Activated CD4-positive, alpha-beta T cell treated with anti-CD3 and anti-CD28 coated beads, Interleukin-2, amount 50 U/mL, for 4 hours (primary cell): ENCODE results near the gene CYREN.
A peak's percentile ranks its signal among the peaks of the same experiment; 100 is the strongest.
"Not testable (repeated sequence)": the region's sequence is repeated elsewhere in the genome, so short reads cannot be mapped to it uniquely, and the experiment has no call there.

ENCODE experiments used
- DNase-seq, 2 experiments: peaks; one replicate each; pipeline ENCODE4 v3.0.0-alpha.2; 2020

The CYREN gene

DNA sequence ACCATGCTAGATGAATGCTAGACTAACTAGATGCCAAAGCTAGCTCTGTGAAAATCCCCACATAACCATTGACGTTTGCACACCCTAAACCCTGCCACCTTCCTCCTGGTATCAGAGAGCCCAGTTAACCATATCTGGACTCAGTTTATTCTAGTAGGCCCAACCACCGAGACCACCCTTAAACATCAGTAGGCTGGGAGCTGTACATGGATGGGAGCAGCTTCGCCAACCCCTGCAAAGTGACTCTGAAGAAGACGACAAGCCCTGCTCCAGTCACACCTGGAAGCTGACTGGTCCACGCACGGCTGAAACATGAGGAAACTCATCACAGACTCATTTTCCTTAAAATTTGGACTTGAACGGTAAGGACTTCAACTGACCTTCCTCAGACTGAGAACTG, 4.4 kb upstream of the CYREN start:
- no peak for DNase-seq

DNA sequence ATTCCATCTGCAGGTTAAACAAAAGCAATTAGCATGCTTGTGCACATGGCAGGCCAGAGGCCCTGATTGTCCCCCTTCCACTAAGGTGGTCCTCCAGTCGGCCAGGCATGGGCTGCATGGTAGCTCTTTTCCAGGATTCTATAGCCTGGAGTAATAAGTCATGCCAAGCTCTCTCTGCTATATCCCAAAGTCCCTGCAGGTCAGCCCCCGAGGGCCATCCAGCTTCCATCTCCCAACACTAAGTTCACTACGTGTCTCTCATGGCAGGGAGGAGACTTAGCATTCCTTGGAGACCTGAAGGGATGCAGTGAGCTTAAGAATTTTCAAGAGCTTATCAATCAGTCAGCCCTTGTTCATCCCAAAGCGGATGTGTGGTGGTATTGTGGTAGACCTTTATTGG, 3.4 kb upstream of the CYREN start:
- DNase-seq = not testable (repeated sequence)

DNA sequence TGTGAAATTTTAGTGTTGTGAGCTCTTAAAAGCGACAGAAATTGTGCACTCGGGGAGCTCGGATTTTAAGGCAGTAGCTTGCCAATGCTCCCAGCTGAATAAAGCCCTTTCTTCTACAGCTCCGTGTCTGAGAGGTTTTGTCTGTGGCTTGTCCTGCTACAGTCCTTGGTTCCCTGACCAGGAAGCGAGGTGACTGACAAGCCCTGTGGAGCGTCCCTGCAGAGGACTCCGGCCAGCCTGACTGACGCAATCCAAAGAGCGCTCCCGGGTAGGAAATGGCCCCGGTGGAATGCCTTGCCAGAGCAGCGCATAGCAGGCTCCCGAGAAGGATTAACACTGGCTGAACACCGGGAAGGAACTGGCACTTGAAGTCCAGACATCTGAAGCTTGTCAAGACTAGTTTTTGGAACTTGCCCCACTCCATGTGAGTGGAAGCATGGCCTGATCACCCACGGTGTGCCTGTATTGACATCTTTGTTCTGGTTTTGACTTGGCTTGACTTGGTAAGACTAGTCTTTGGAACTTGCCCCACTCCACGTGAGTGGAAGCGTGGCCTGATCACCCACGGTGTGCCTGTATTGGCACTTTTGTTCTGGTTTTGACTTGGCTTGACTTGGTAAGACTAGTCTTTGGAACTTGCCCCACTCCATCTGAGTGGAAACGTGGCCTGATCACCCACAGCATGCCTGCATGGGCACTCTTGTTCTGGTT, 1.2 kb upstream of the CYREN start:
- DNase-seq = not testable (repeated sequence)

DNA sequence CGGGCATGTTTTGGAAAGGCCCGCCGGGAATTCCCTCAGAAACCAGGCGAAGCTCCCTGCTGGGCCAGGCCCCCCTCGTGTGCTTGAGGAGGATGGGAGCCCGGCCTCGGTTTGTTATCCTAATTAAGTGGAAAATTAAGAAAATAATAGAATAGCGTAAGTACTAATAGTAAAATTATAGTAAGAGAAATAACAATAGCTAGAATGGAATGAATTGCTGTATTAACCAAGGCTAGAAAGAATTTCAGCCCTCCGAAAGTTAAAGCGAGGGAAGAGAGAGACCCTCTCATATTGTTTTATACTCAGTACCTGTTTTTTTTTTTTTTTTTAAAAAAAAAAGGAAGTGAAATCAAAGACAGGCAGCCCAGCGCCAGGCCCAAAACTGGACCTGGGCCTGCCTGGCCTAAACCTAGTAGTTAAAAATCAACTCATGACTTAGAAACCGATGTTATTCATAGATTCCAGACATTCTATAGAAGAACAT, 533 bp upstream of the CYREN start:
- DNase-seq = not testable (repeated sequence)

DNA sequence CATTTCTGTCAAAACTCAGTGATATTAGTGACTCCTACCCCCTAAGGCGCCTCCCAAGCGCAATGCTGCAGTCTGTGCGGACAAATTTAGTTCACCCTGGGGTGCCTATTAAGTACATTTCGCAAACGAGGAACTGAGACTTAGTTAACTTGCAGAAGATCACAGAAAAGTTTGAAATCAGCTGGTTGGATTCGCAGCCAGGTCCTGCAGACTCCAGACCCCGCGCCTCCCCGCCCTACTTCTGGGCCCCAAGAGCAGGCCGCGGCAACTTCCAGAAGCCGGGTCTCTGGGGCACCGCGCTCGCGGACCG, 588 bp downstream of the CYREN start:
- no peak for DNase-seq

DNA sequence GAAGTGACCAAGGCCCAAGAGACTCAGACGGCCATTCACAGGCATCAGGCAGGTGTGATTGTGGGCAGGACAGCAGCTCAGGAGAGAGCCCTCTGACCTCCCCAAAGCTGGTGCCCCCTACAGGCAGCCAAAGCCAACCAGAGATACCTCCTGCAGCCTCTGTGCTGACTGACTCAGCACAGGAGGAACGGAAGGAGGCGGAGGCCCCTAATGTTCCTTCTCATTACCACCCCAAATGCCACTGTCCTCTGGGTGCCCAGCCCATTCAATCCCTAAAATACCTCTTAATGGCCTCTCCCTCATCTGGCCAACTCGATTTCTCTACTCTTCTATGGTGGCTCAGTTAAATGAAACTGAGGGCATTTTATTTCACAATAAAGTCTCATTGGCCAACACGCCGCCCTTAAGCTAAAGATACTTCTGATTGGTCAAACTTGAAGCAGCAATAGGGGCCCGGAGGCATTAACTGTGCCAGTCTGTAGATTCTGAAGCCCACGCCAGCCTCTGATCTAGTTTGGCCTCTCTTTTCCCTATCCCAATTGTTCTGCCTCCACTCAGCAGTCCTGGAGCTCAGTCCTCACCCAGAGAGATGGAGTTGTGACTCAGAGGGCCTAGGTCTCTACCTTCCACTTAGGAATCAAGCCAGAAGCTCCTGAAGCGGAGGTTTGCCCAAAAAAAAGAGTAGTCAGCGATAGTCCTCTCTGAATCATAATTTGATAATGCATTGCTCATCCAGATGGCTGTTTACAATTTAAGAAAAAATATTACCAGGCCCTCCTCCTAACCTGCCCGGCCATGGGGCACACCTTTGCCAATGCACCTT, 1.2 kb downstream of the CYREN start:
- DNase-seq = peak; percentile 54 to 58

DNA sequence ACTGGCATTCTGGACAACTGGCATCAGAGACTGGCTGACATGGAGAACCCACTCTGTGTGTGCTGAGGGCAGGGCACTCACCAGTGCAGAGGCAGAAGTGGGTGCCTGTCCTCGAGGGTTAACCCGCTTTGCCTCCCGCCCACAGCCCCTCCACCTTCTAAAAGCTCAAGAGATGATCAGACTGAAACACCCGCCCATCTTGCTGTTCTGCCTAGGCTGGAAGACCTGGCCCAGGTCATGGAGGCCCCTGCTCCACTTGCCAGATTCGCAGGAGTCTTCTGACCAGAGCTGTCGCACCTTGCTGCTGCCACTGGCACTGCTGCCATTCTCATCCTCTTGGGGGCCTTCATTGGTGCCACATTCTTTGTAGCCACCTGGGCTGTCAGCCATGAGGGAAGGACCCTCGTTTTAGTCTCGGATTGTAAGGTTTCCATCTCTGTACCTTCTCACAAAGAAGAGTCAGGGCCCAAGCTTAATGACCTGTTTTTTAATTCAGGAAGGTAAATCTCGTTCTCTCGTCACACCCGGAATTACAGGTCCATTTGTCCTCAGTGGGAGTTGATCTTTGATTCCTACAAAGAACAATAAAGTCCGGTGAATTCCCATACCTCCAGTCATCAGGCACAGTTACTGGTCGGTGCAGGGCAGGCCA, 1.9 kb downstream of the CYREN start:
- no peak for DNase-seq

DNA sequence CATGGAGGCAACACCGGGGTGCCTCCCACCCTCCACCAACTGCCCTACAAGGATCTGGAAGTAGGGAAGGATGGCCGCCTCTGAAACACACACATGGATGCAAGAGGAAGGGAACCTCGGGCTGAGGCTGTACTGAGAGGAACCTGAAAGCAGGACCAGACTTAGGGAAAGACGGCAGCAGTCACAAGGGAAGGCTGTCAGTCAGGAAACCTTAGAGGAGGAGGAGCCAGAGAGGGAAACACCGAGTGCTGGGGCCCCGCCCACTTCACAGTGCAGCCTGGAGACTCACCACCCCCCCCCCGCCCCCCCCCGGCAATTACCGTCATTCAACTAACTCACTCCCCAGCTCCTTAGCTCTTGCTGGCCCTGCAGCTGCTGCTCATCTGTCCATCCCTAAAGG, 2.5 kb downstream of the CYREN start:
- peak in 1 of 2 experiments; percentile 27 for DNase-seq

DNA sequence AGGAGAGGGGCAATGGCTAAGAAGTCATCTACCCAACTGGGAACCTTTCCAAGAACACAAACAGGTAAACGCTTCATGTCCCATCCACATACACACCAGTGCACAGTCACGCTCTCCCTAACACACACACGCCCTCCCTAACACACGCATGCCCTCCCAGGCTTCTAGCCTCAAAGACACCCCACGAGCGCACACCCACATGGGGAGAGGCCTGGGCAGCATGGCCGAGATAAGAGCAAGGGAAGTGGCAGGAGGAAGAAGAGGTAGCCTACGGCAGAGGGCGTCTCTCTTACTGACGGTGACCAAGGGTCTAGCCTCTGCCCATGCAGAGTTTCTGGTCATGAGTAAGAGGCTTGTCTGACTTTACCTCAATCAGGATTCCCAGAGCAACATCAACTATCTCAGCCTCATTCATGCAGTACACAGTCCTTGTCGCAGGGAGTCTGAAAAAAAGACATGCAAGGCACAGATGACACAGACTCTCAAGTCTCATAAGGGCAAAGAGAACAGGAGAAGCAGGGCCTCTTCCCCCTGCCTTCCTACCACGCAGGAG, 3.1 kb downstream of the CYREN start:
- no peak for DNase-seq

DNA sequence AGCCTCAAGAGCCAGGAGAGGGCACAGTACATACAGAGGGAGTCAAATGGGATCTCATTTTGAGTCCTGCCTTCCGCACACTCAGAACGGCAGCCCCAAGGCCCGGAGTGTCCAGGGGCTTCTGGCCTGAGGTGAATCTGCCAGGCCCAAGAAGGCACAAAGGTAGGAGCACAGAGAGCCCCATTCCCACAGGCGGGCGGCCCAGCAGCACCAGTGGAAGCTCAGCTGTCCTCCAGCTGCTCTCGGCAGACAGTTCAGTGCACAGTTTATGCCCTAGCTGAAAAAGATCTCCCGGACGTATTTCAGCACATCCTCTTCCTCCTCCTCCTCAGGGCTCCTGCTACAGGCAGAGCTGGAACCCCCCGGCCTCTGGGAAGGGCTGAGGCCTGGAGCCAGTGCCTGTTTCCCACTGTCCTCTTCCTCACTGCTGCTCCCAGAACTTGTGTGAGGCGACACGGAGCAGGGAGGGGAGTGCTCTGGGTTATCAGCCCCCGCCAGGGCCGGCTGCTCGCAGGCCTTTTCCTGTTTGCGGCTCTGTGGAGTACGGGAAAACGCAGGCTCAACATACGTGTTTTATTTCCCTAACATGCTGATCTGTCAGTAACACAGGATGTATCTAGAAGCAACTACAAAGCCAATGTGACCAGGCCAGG, 4.0 kb downstream of the CYREN start:
- no peak for DNase-seq

DNA sequence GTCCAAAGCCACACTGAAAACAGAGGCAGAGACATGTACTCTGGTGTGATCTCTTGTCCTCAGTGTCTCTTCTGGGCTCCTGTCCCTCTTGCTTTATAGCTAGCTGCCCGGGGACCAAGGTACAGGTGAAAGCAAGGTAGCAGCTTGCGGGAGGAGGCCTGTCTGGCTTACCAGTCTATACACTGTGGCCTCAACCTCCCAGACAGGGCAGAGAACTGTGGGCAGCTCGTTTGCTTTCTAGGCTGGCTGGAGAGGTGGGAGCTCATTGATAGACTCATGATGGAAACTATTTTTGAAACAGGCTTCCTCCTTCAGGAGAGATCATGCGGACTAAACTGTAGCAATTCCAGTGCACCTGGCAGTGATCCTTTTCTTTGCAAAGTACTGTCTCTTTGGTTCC, 4.6 kb downstream of the CYREN start:
- no peak for DNase-seq

DNA sequence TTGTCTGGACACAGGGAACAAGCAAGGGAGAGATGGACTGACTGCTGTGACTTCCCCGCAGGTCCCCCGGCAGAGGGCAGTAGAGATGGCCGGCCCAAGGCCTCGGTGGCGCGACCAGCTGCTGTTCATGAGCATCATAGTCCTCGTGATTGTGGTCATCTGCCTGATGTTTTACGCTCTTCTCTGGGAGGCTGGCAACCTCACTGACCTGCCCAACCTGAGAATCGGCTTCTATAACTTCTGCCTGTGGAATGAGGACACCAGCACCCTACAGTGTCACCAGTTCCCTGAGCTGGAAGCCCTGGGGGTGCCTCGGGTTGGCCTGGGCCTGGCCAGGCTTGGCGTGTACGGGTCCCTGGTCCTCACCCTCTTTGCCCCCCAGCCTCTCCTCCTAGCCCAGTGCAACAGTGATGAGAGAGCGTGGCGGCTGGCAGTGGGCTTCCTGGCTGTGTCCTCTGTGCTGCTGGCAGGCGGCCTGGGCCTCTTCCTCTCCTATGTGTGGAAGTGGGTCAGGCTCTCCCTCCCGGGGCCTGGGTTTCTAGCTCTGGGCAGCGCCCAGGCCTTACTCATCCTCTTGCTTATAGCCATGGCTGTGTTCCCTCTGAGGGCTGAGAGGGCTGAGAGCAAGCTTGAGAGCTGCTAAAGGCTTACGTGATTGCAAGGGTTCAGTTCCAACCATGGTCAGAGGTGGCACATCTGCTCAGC, 6.0 kb downstream of the CYREN start:
- no peak for DNase-seq

DNA sequence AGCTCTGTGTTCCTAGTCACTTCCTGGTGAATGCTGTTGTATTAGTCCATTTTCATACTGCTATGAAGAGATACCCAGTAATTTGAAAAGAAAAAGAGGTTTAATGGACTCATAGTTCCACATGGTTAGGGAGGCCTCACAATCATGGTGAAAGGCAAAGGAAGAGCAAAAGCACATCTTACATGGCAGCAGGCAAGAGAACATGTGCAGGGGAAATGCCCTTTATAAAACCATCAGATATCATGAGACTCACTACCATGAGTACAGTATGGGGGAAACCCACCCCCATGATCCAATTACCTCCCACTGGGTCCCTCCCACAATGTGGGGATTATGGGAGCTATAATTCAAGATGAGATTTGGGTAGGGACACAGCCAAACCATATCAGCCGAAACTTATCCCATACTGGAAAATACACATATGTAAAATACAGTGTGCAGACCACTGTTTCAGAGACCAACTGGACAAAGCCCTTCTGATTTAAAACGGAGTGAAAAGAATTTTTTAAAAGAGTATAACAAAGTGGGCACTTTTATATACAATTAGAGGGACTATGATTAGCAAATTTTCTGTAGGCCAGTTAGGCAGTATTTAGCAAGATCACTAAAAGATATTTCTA, 8.0 kb downstream of the CYREN start:
- DNase-seq = no peak

DNA sequence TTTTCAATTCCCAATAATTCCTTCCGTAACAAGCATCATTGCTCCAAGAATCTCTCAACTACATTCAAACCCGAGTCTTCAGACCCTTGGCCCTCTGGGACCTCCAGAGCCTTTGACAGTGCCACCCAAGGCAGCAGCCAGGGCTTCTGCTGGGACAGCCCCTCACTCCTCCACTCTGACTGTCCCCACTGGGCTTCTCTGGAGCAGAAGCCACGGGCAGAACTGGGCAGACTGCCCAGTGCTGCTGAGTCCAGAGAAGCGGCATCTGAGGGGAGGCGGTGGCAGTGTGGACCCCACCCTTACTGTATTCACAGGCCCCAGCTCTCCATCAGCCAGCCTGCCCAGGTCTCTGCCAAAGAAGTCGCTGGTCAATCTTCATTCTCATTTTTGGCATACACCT, 8.8 kb downstream of the CYREN start:
- DNase-seq = no peak

DNA sequence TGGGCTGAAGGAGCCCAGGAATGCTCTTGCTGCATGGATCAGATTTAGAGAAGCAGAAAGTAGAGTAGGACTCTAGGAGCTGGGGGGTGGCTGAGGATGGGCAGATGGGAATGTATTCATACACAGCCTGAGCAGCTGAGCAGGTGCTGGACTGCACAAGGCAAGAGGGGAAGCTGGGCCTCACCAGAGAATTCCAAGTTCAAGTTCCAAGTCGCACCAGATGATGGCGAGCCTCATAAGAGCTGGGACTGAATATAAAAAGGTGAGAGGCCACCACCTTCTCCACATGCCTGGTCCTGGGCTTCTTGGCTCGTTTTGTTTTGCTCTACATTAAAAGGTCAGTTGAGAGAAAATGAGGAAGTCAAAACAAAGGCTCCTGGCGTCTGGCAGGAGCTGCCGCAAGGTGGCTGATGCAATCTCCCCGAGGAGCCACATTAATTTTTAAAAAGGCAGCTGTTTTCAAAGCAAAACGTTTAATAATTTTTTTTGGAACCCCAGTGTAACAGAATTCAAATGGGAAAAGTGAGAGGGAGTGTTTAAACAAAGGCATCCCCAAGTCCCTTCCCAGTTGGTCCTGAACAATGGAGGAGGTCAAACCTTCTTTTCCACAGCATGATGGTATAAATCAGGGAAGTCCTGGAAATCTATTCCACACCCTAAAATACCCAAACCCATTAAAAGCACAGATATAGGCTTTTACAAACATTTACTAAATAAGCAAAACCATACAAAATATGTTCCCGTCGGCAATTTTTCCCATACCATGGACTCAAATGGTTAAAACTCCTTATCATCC, 9.5 kb downstream of the CYREN start:
- no peak for DNase-seq

DNA sequence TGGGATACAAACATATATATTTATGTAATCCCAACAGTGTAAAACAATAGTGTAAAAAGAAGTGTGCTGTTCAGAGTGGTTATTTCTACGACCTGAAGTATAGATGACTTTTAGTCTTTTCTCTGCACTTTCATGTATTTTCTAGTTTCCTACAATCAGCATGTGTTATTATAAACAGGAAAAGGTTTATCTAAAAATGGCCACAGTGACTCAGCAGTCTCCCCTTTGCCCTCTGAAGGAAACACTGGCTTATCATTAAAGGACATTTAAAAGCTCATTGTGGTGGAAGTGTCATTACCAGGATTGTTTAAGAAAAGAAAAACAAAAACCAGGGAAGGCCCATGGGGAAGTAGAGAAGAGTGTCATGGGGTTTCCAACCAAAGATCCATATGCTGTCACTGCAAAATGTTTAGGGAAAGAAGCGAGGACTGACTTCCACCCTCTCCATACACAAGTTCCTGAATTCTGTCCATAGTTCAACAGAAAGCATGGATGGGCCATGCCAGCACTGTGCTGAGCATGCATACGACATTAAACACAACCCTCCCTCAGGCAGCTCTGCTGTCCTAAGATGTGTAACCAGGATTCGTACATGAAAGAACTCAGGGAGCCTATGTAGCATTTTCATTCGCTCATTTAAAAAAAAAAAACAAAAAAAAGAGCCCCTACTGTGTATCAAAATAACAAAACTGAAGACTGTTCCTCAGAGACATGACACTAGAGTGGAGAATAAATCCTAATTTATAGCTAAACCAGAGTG, 10.2 kb downstream of the CYREN start:
- DNase-seq = no peak

DNA sequence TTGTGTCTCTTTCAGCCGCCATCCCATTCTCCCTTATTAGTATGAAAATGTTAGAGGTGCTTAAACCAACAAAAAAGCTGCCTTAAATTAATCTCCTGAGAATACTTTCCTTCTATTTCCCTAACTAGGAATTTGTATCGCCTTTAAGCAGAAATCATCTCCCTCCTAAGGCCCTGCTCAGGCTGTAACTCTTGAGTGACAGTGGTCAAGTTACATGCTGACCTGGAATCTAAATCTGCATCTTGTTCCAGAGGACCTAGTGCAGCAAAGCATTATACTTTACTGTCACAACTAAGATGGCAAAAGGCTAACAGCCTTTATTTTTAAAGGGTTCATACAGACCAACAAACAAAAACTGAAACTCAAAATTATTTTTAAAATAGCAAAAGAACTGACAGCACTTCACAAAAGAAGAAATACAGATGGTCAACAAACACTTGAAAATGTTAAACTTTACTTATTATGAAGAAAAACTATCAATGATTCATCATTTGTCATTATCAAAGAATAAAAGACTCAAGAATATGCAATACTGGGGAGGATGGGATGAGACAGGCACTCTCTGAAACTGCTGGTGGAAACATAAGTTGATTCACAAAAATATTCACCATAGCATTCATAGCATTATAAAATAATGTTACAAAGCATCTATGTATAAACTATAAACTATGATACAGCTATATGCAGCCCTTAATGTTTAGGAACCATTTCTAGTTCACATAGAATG, 11.0 kb downstream of the CYREN start:
- DNase-seq = no peak

DNA sequence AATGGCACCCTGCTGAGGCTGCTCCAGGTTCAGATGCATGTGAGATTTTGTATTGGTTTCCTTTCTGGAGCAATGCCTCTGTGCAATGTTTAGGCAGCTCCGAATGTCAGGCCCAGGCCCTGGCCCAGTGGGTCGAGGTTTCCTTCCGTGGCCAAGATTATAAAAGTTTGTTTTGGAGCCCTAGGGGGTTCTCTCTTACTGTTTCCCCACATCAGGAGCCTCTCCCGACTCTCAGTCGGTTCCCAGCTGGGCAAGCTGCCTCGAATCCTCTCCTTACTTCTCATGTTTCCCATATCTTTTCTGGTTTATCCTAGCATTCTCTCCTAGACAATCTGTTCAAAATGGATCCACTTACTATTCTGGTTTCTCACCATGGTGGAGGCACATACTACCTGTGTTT, 11.6 kb downstream of the CYREN start:
- DNase-seq = no peak

DNA sequence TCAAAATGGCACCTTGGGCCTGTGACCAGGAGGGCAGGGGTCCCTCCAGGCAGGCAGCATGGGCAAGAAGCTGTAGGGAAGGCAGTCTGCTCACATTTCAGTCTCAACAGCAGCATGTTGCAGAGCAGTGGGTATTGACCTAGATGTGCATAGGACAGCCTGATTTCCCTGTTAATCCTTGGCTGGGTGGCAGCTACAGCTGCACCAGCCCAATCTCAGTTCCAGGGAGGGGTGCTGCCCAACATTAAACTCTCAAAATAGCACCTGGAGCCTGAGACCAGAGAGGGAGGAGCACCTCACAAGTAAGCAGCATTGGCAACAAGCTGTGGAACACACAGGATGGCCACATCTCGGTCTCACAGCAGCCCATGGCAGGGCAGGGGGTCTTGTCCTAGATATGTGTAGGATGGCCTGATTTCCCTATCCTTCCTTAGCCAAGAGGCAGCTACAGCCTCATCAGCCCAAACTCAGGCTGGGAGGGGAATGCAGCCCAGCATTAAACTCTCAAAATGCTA, 12.3 kb downstream of the CYREN start:
- DNase-seq = no peak
